Lung (tissue), 12 donors: ENCODE measurements around the gene AUP1. TPM values are rescaled to one million over a fixed set of nuclear protein-coding genes. Genes with fewer than 3 reads are reported as not detected.

ENCODE experiments used
- ATAC-seq: fragments of 200-7000 bp; cut with Tn5 transposase; one replicate; pipeline ENCODE4 v1.9.1; 2020; ENCODE audit warnings: moderate number of reproducible peaks; ENCODE audit not compliant: insufficient read depth, low FRiP score
- DNase-seq, 3 donors: peaks; one replicate each; pipeline ENCODE4 v3.0.0-alpha.2; 2013 to 2017
- H3K27ac ChIP-seq, 2 donors: one replicate each; pipeline ENCODE4 v1.5.1; 2013; ENCODE audit warnings: mild to moderate bottlenecking in 2 of 2, moderate library complexity in 2 of 2, control low read depth in 1 of 2, inconsistent platforms in 1 of 2, low read depth in 1 of 2, low read length in 1 of 2
- H3K27me3 ChIP-seq, 3 donors: one replicate each; pipeline ENCODE4 v1.5.1; 2013; ENCODE audit warnings: low read length in 2 of 3; ENCODE audit not compliant: control insufficient read depth in 3 of 3, insufficient read depth in 3 of 3
- H3K36me3 ChIP-seq, 4 donors: one replicate each; pipeline ENCODE4 v1.5.1; 2013; ENCODE audit warnings: low read length in 4 of 4, mild to moderate bottlenecking in 1 of 4, moderate library complexity in 1 of 4; ENCODE audit not compliant: control insufficient read depth in 4 of 4, insufficient read depth in 4 of 4
- H3K4me1 ChIP-seq, 5 donors: one replicate each; pipeline ENCODE4 v1.5.1; 2013; ENCODE audit warnings: low read length in 5 of 5, mild to moderate bottlenecking in 2 of 5, moderate library complexity in 1 of 5; ENCODE audit not compliant: control insufficient read depth in 5 of 5, insufficient read depth in 5 of 5
- H3K4me3 ChIP-seq: one replicate; pipeline ENCODE4 v1.5.1; 2013; ENCODE audit warnings: mild to moderate bottlenecking, control low read depth, moderate library complexity
- H3K9ac ChIP-seq, 2 donors: one replicate each; pipeline ENCODE4 v1.5.1; 2013; ENCODE audit warnings: low read length in 2 of 2, control low read depth in 1 of 2; ENCODE audit not compliant: insufficient read depth in 1 of 2
- H3K9me3 ChIP-seq, 4 donors: one replicate each; pipeline ENCODE4 v1.5.1; 2013; ENCODE audit warnings: low read length in 3 of 4, mild to moderate bottlenecking in 1 of 4, moderate library complexity in 1 of 4; ENCODE audit not compliant: control insufficient read depth in 4 of 4, insufficient read depth in 3 of 4
- CTCF ChIP-seq: IDR thresholded peaks from 2 replicates; pipeline ENCODE4 v1.5.1; 2012; ENCODE audit warnings: mild to moderate bottlenecking; ENCODE audit errors: control extremely low read depth, extremely low read depth
- WGBS, 2 donors: extraction: QIAGEN DNeasy Blood & Tissue Kit; methylation state at CpG; one replicate each; pipeline ENCODE4 v1.1.7; 2013; 5-methylcytosine and 5-hydroxymethylcytosine counted together
- polyA plus RNA-seq, 2 donors: library from polyadenylated mRNA; stranded (reverse); fragments of 200-250 nt; gene quantifications; one replicate each; pipeline ENCODE4 v1.2.1, GENCODE V29; 2013
- total RNA-seq, 2 donors: library from RNA; depleted of rRNA in 1 of 2; stranded (reverse); fragments of >200 nt in 1 of 2; gene quantifications; one replicate each; pipeline ENCODE4 v1.2.1, GENCODE V29; 2014 to 2021
- donor health status: control.
- donor health status: control.
- donor health status: Bipolar disorder and iron deficiency.
- donor health status: healthy.
- donor health status: DM: yes; HTN: yes; CAD: no.

AUP1 gene
- total and polyA plus RNA-seq, 4 donors = 65.6 to 185 (median 129) TPM

- peak overlapping the region; percentile 63 for H3K4me3 ChIP-seq
Observed at GRCh38 chr2:74548285-74548899, 18.9 kb upstream of the AUP1 start.

DNA sequence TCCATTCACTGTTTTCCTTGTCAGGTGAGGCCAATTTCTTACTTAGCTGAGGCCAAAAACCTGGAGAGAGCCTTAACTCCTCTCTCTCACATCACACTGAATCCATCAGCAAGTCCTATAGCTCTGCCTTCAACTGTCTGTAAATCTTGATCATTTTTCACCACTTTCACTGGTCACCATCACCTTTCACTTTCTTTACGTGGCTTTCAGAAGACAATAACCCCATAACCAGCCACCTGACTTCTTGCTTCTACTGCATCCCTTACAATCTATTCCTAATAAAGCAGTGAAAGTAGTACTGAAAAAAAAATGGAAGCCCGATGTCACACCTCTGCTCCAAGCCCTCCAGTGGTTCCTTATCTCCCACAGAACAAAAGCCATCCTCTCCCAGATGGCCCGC is 16.5 kb upstream of the AUP1 start:
- no peak for TF ChIP-seq CTCF
- 85 to 93% methylated on average over 3 of the region's 3 CpGs for WGBS, 2 donors
- H3K36me3 ChIP-seq = no peaks in the 10 kb centered on the region
- DNase-seq (no peak), ATAC-seq (no peak)
- H3K4me1 ChIP-seq = peaks cover 0 to 14% (median 2%) of the 10 kb centered on the region in 5 donors
- no peaks in the 10 kb centered on the region for H3K27me3 ChIP-seq
- H3K9ac ChIP-seq = no peak overlapping the region
- no peak overlapping the region for H3K27ac ChIP-seq
- no peak overlapping the region for H3K4me3 ChIP-seq
- no peaks in the 10 kb centered on the region for H3K9me3 ChIP-seq

More at GRCh38 chr2:74548285-74548899, 18.9 kb upstream of the AUP1 start:
- Histone ChIP-seq H3K27ac (peak overlapping the region; percentile 30 to 37), H3K4me1 (peaks cover 0 to 26% (median 2%) of the 10 kb centered on the region in 5 donors), H3K36me3 (no peaks in the 10 kb centered on the region), H3K27me3 (no peaks in the 10 kb centered on the region), H3K9ac (no peak overlapping the region), H3K9me3 (no peaks in the 10 kb centered on the region)
- DNase-seq (peak in 1 of 3 donors; percentile 41), ATAC-seq (no peak)
- WGBS, 2 donors = 19 to 35% methylated on average over 19 to 26 of the region's 26 CpGs
- no peak for TF ChIP-seq CTCF

GRCh38 chr2:74544634-74545033 is 15.1 kb upstream of the AUP1 start:
- H3K4me3 ChIP-seq = no peak overlapping the region
- no peaks in the 10 kb centered on the region for H3K9me3 ChIP-seq
- no peak for TF ChIP-seq CTCF
- no peaks in the 10 kb centered on the region for H3K36me3 ChIP-seq
- H3K27me3 ChIP-seq = no peaks in the 10 kb centered on the region
- H3K9ac ChIP-seq = no peak overlapping the region
- WGBS, 2 donors = 93 to 96% methylated on average over 3 of the region's 3 CpGs
- peaks cover 0 to 12% (median 2%) of the 10 kb centered on the region in 5 donors for H3K4me1 ChIP-seq
- DNase-seq (no peak), ATAC-seq (no peak)
- no peak overlapping the region for H3K27ac ChIP-seq

- no peak for DNase-seq
- no peaks in the 10 kb centered on the region for H3K27me3 ChIP-seq
- H3K9me3 ChIP-seq = no peaks in the 10 kb centered on the region
- H3K4me1 ChIP-seq = no peaks in the 10 kb centered on the region
- TF ChIP-seq CTCF = no peak
- no peak for ATAC-seq
- WGBS, 2 donors = 90 to 96% methylated on average over 1 of the region's 1 CpG
- no peak overlapping the region for H3K27ac ChIP-seq
- no peak overlapping the region for H3K9ac ChIP-seq
- no peaks in the 10 kb centered on the region for H3K36me3 ChIP-seq
- no peak overlapping the region for H3K4me3 ChIP-seq
Observed at GRCh38 chr2:74542978-74543377, 13.5 kb upstream of the AUP1 start.
